PFSK-1 (cell line): ENCODE data around the gene SFXN1.

Source experiments
- FOXP2 ChIP-seq: optimal IDR thresholded peaks from 2 replicates; pipeline ENCODE3; 2011; ENCODE audit warnings: borderline replicate concordance, control low read depth, inconsistent platforms; ENCODE audit not compliant: insufficient read depth; ENCODE audit errors: extremely low read length, extremely low read depth
- POLR2AphosphoS5 ChIP-seq: IDR thresholded peaks from 2 replicates; pipeline ENCODE4 v1.6.1; 2012; ENCODE audit warnings: low read depth, mild to moderate bottlenecking, control low read depth, low read length, moderate library complexity
- SIN3A ChIP-seq: IDR thresholded peaks from 2 replicates; pipeline ENCODE4 v1.6.1; 2012; ENCODE audit warnings: mild to moderate bottlenecking, low read length, moderate library complexity, borderline replicate concordance; ENCODE audit not compliant: insufficient read depth
- TF ChIP-seq, protein P1 (sequence below), 2 experiments: IDR thresholded peaks; 2 replicates each; pipeline versions ENCODE4 v1.6.1 to v1.8.0; 2011 to 2012; ENCODE audit warnings: low read depth in 2 of 2, low read length in 2 of 2, control low read depth in 1 of 2, inconsistent platforms in 1 of 2, mild to moderate bottlenecking in 1 of 2, moderate library complexity in 1 of 2; ENCODE audit not compliant: insufficient read depth in 1 of 2

DNA sequence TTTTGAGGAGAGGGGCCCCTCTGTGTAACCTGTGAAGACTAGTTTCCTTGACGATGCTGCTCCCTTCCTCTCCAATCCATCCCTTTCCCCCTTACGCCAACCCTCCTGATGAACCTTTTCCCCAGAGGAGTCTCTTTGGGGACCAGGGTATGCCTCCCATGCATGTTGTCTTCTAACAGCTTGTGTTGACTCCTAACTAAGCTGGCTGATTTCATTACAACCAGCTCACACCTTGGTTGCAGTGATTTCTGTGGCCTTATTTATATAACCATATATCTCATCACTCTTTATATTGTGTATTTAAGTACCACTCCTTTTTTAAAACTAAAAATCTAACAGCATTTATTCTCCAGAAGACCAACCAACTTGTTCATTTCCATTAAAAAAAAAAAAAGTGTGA lies 42.5 kb downstream of the SFXN1 start:
- TF ChIP-seq POLR2AphosphoS5 (no peak), FOXP2 (no peak), SIN3A (no peak)
- TF ChIP-seq, protein P1, sequence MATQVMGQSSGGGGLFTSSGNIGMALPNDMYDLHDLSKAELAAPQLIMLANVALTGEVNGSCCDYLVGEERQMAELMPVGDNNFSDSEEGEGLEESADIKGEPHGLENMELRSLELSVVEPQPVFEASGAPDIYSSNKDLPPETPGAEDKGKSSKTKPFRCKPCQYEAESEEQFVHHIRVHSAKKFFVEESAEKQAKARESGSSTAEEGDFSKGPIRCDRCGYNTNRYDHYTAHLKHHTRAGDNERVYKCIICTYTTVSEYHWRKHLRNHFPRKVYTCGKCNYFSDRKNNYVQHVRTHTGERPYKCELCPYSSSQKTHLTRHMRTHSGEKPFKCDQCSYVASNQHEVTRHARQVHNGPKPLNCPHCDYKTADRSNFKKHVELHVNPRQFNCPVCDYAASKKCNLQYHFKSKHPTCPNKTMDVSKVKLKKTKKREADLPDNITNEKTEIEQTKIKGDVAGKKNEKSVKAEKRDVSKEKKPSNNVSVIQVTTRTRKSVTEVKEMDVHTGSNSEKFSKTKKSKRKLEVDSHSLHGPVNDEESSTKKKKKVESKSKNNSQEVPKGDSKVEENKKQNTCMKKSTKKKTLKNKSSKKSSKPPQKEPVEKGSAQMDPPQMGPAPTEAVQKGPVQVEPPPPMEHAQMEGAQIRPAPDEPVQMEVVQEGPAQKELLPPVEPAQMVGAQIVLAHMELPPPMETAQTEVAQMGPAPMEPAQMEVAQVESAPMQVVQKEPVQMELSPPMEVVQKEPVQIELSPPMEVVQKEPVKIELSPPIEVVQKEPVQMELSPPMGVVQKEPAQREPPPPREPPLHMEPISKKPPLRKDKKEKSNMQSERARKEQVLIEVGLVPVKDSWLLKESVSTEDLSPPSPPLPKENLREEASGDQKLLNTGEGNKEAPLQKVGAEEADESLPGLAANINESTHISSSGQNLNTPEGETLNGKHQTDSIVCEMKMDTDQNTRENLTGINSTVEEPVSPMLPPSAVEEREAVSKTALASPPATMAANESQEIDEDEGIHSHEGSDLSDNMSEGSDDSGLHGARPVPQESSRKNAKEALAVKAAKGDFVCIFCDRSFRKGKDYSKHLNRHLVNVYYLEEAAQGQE (IDR thresholded peaks at IDR 0.05; ENCODE audit: insufficient read depth in 1 of 2, low read depth in 2 of 2, low read length in 2 of 2) = no peak
